Measurements from ENCODE around the gene SGMS2. TPM values are rescaled to one million over a fixed set of nuclear protein-coding genes. Genes with fewer than 3 reads are reported as not detected.

SGMS2 gene
- total RNA-seq, 4 donors from 2014 or later, result 46.5 to 224 (median 120) TPM

DNA sequence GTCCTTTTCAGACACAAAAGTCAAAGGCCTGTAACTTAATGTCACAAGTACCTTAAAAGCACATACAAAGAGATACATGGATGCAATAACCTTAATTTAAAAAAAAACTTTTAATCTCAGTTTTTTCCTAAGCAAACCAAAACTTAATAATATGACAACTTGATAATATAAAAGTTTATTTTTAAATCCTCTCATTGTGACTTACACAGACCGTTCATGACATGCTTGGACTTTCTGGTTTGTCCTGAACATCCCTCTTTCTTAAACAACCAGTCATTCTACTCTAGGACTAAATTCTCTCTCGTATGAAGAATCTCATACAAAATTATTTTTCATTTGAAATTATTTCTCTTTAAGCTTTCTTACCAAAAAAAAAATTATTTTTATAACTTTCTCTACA, 63.5 kb downstream of the SGMS2 start:
- Histone ChIP-seq H3K4me1 (peaks cover 0 to 2% of the 10 kb centered on the region in 2 donors), H3K36me3 (no peaks in the 10 kb centered on the region), H3K4me3 (replicated peaks in 1 of 3) (no peak overlapping the region), H3K9me3 (no peaks in the 10 kb centered on the region), H3K27me3 (no peaks in the 10 kb centered on the region), H3K27ac (no peak overlapping the region)
- 64 to 66% methylated on average over 2 of the region's 2 CpGs for WGBS, 2 donors
- TF ChIP-seq POLR2A (IDR thresholded peaks at IDR 0.05) (no peak), CTCF (IDR thresholded peaks at IDR 0.05) (no peak)
- intact Hi-C loops (cut with DNase I), result no loop called here
- no peak for DNase-seq

- H3K36me3 ChIP-seq, result no peaks in the 10 kb centered on the region
- 96 to 97% methylated on average over 2 of the region's 2 CpGs for WGBS, 2 donors
Observed at GRCh38 chr4:107890779-107891178, 66.0 kb downstream of the SGMS2 start.

DNA sequence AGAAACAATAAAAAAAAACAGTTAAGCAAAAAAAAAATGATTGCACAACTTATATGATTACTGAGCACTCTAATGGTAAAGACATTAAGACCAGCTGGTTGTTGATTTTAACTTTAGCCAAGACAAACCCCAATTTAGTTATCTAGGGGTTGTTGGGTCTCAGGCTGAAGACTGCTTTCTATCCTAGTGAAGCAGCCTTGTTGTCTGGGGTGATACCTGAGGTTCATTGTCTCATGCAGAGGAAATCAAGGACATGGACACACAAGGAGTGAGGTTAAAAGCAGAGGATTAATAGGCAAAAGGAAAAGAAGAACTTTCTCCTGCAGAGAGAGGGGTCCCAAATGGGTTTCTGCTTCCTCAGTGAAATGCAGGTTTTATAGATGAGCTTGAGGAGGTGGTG, 66.6 kb downstream of the SGMS2 start:
- peaks cover 27 to 28% of the 10 kb centered on the region in 2 donors for H3K4me1 ChIP-seq
- intact Hi-C loops (cut with DNase I), result loop anchor here (10.0 kb wide), 1 partner anchor 66 kb away; the partner anchor contains the start of gene SGMS2
- TF ChIP-seq POLR2A (IDR thresholded peaks at IDR 0.05) (no peak), CTCF (IDR thresholded peaks at IDR 0.05) (no peak)

More at GRCh38 chr4:107890779-107891178, 66.0 kb downstream of the SGMS2 start:
- Histone ChIP-seq H3K4me1 (peaks cover 22 to 25% of the 10 kb centered on the region in 2 donors), H3K27ac (no peak overlapping the region), H3K9me3 (no peaks in the 10 kb centered on the region), H3K27me3 (no peaks in the 10 kb centered on the region), H3K4me3 (replicated peaks in 1 of 3) (no peak overlapping the region)
- DNase-seq, result no peak
- intact Hi-C loops (cut with DNase I), result loop anchor here (10.0 kb wide), 1 partner anchor 66 kb away; the partner anchor contains the start of gene SGMS2
- no peak for TF ChIP-seq CTCF (IDR thresholded peaks at IDR 0.05)
- no peak for TF ChIP-seq POLR2A (IDR thresholded peaks at IDR 0.05)

DNA sequence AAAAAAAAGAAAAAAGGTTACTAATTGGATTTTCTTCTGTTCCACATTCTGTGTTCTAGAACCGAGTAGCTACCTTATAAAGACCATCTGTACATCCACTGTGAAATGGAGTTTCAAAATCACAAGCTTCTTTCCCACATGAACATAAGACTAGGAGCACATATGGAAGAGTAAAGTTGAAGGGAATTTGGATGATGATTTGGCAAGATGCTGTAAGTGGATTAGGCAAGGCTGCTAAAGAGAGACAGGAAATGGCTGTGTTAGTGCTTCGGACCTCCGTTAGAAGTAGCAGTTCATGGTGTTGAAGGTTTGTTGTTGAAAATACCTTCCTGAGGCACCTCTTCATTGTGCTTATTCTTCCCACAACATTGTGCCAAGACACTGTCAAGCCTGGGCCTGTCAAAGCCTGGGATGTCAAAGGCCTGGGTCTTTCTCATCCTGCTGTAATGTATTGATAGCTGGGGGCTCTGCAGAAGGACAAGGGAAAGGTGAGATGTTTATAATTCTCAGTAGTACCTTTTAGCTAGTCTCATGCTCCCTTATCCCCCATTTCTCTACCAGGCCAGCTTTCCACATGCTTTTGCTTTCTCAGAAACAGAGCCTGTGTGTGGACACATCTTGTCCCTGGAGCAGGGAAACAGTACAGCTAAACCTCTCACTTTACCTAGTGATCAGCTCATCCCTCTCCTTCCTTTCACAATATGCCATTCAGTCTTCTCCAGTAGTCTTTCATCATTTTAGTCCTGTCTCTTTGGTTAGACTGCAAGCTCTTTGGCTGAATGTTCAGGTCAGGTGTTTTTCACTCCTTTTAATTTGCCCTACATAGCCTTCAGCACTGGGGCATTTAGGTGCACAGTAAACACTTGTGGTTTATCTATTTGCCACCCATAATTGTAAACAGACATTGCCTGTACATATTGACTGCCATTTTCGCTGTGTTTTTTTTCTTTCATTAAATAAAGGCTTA, 68.7 kb downstream of the SGMS2 start:
- intact Hi-C loops (cut with DNase I), result loop anchor here (10.0 kb wide), 1 partner anchor 69 kb away; the partner anchor contains the start of gene SGMS2
- H3K36me3 ChIP-seq, result no peaks in the 10 kb centered on the region
- peaks cover 32 to 35% of the 10 kb centered on the region in 2 donors for H3K4me1 ChIP-seq
- H3K27me3 ChIP-seq, result no peaks in the 10 kb centered on the region
- 65 to 80% methylated on average over 4 of the region's 4 CpGs for WGBS, 2 donors
- DNase-seq, result no peak
- H3K27ac ChIP-seq, result no peak overlapping the region
- TF ChIP-seq CTCF (IDR thresholded peaks at IDR 0.05), result no peak
- TF ChIP-seq POLR2A (IDR thresholded peaks at IDR 0.05), result no peak
- no peak overlapping the region for H3K4me3 ChIP-seq (replicated peaks in 1 of 3)
- no peaks in the 10 kb centered on the region for H3K9me3 ChIP-seq

More for the DNA sequence above, 66.6 kb downstream of the SGMS2 start:
- H3K36me3 ChIP-seq, result no peaks in the 10 kb centered on the region
- no peak overlapping the region for H3K4me3 ChIP-seq (replicated peaks in 1 of 3)
- no peak for DNase-seq
- H3K27ac ChIP-seq, result no peak overlapping the region
- H3K27me3 ChIP-seq, result no peaks in the 10 kb centered on the region
- no peaks in the 10 kb centered on the region for H3K9me3 ChIP-seq

GRCh38 chr4:107894138-107894603, 69.4 kb downstream of the SGMS2 start:
- Histone ChIP-seq H3K9me3 (no peaks in the 10 kb centered on the region), H3K4me3 (replicated peaks in 1 of 3) (no peak overlapping the region), H3K36me3 (no peaks in the 10 kb centered on the region), H3K4me1 (peaks cover 32 to 35% of the 10 kb centered on the region in 2 donors), H3K27me3 (no peaks in the 10 kb centered on the region), H3K27ac (no peak overlapping the region)
- peak; percentile 17 to 49 for DNase-seq
- WGBS, 2 donors, result 43 to 47% methylated on average over 6 of the region's 6 CpGs
- intact Hi-C loops (cut with DNase I), result loop anchor here (10.0 kb wide), 1 partner anchor 69 kb away; the partner anchor contains the start of gene SGMS2
- no peak for TF ChIP-seq POLR2A (IDR thresholded peaks at IDR 0.05)
- no peak for TF ChIP-seq CTCF (IDR thresholded peaks at IDR 0.05)
